ENCODE results near the gene ARID1B. TPM values are rescaled to one million over a fixed set of nuclear protein-coding genes. Genes with fewer than 3 reads are reported as not detected.

The ARID1B gene
- total and polyA plus RNA-seq, 9 of the 15 experiments (the other 6 are each of a cell fraction or from before 2014, with no cell fraction given) = 12.5 to 50.5 (median 25.8) TPM

- in situ Hi-C loops (cut with MboI) (no loop called here), intact Hi-C loops (cut with micrococcal nuclease) (loop anchor here (1.0 to 10.0 kb wide), 4 partner anchors 145 to 460 kb away; no protein-coding TSS in a partner anchor)
- peaks cover 5% of the 10 kb centered on the region for H3K9me1 ChIP-seq (ENCODE audit: control insufficient read depth, insufficient read depth, low read length)
- H3K9ac ChIP-seq (ENCODE audit: insufficient read depth in 1 of 2, low read depth in 2 of 2, low read length in 2 of 2) = peak overlapping the region; percentile 93 to 98
- no peaks in the 10 kb centered on the region for H3K27me3 ChIP-seq (ENCODE audit: control insufficient read depth in 2 of 2, insufficient read depth in 2 of 2, low read length in 2 of 2)
- TSS peak; percentile 44 for BruUV-seq (replicated peaks)
- H2AFZ ChIP-seq (ENCODE audit: low read depth, low read length) = peak overlapping the region; percentile 96
- no peaks in the 10 kb centered on the region for H3K36me3 ChIP-seq (ENCODE audit: control insufficient read depth, insufficient read depth, low read length)
- ATAC-seq (peak; percentile 87), FAIRE-seq (no peak), DNase-seq (ENCODE audit: extremely low read depth in 1 of 4, low spot score in 3 of 4) (peak; percentile 91 to 99 (median 98))
- CTCF ChIA-PET (ENCODE audit: low intra/inter-chr PET ratio) = interaction anchor here (0.6 kb wide), 1 partner anchor 1728 kb away, joined by 4 read pairs; no protein-coding TSS in a partner anchor
- peak overlapping the region; percentile 89 for H3K4me2 ChIP-seq (ENCODE audit: insufficient read depth, low read length)
- peak overlapping the region; percentile 74 for H3K4me3 ChIP-seq
- H3K79me2 ChIP-seq (ENCODE audit: control insufficient read depth, insufficient read depth, low read length) = peaks cover 72% of the 10 kb centered on the region
- POLR2A ChIA-PET = interaction anchor here (1.0 to 2.9 kb wide), 6 partner anchors 11 to 251 kb away, joined by 3 to 13 read pairs (median 6); no protein-coding TSS in a partner anchor
- WGBS (ENCODE audit: insufficient coverage, low coverage, missing lambda C conversion rate) = 9% methylated on average over 21 of the region's 33 CpGs
- peak overlapping the region; percentile 98 for H3K27ac ChIP-seq (ENCODE audit: extremely low read depth, low read depth, low read length)
- peaks cover 4% of the 10 kb centered on the region; the same call in 1 of the 2 replicates for H4K20me1 ChIP-seq (replicated peaks; ENCODE audit: control insufficient read depth, insufficient read depth, low read length)
- H3K4me1 ChIP-seq (replicated peaks in 1 of 2; ENCODE audit: control insufficient read depth in 2 of 2, insufficient read depth in 2 of 2, low read length in 2 of 2) = peaks cover 19 to 25% of the 10 kb centered on the region in 2 experiments
- peaks cover 5% of the 10 kb centered on the region; the same call in 1 of the 2 replicates for H3K9me3 ChIP-seq (replicated peaks; ENCODE audit: control insufficient read depth, insufficient read depth, low read depth, low read length)
- TF ChIP-seq ZNF121 (CRISPR knock-in tag; conservative IDR thresholded peaks at IDR 0.05) = no peak
- TF ChIP-seq SIRT6 (IDR thresholded peaks at IDR 0.05; ENCODE audit: low read depth, low read length) = no peak
- no peak for TF ChIP-seq ZNF318 (IDR thresholded peaks at IDR 0.05; ENCODE audit: borderline replicate concordance in 1 of 2, low read depth in 1 of 2)
- TF ChIP-seq FOXP1 (CRISPR knock-in tag; IDR thresholded peaks at IDR 0.05) = no peak
- no peak for TF ChIP-seq ZFX (CRISPR knock-in tag; IDR thresholded peaks at IDR 0.05)
- TF ChIP-seq ERF (CRISPR knock-in tag; IDR thresholded peaks at IDR 0.05) = no peak; the same call in 1 of the 2 replicates
- no peak for TF ChIP-seq USF2 (CRISPR knock-in tag; IDR thresholded peaks at IDR 0.05)
- TF ChIP-seq CCAR2 (IDR thresholded peaks at IDR 0.05; ENCODE audit: low read depth, low read length) = no peak
- no peak for TF ChIP-seq KDM5B (IDR thresholded peaks at IDR 0.05; ENCODE audit: insufficient replicate concordance, low read depth, low read length)
Observed at GRCh38 chr6:157021993-157022740, 245.0 kb downstream of the ARID1B start.
